Smooth muscle cell (in vitro differentiated cells): ENCODE results near the gene NCOA1. TPM values are rescaled to one million over a fixed set of nuclear protein-coding genes. Genes with fewer than 3 reads are reported as not detected.

Source experiments
- DNase-seq: peaks from one replicate; lab custom pipeline; 2025; ENCODE audit not compliant: unreplicated experiment; lab: John Stamatoyannopoulos, UW
- H2AFZ ChIP-seq: fragments of 200-600 bp; sonication (generic); 2 replicates; pipeline ENCODE4 v1.6.0; 2016; ENCODE audit warnings: antibody characterized with exemption, low read depth, mild to moderate bottlenecking
- H3F3A ChIP-seq: fragments of 200-600 bp; sonication (generic); 2 replicates; pipeline ENCODE4 v1.6.0; 2017; ENCODE audit warnings: antibody characterized with exemption, low read depth
- H3K27ac ChIP-seq: fragments of 200-600 bp; sonication (generic); 2 replicates; pipeline ENCODE4 v1.5.1; 2016; ENCODE audit warnings: low read depth, mild to moderate bottlenecking
- H3K27me3 ChIP-seq: fragments of 200-600 bp; sonication (generic); 2 replicates; pipeline ENCODE4 v1.6.1; 2016; ENCODE audit warnings: low read depth, mild to moderate bottlenecking
- H3K36me3 ChIP-seq: fragments of 200-600 bp; sonication (generic); 2 replicates; pipeline ENCODE4 v1.5.1; 2016; ENCODE audit warnings: low read depth
- H3K4me1 ChIP-seq: fragments of 200-600 bp; sonication (generic); 2 replicates; pipeline ENCODE4 v1.5.1; 2016; ENCODE audit warnings: low read depth
- H3K4me2 ChIP-seq: fragments of 200-600 bp; sonication (generic); 2 replicates; pipeline ENCODE4 v1.6.0; 2016; ENCODE audit warnings: mild to moderate bottlenecking
- H3K4me3 ChIP-seq: fragments of 200-600 bp; sonication (generic); 2 replicates; pipeline ENCODE4 v1.5.1; 2016; ENCODE audit warnings: mild to moderate bottlenecking
- H3K79me2 ChIP-seq: fragments of 200-600 bp; sonication (generic); 2 replicates; pipeline ENCODE4 v1.6.0; 2016; ENCODE audit warnings: low read depth, mild to moderate bottlenecking
- H3K9ac ChIP-seq: fragments of 200-600 bp; sonication (generic); 2 replicates; pipeline ENCODE4 v1.6.0; 2016; ENCODE audit warnings: low read depth
- H3K9me3 ChIP-seq: fragments of 200-600 bp; sonication (generic); replicated peaks from 2 replicates; pipeline ENCODE4 v1.5.1; 2016; ENCODE audit warnings: low read depth
- H4K20me1 ChIP-seq: fragments of 200-600 bp; sonication (generic); 2 replicates; pipeline ENCODE4 v1.6.0; 2016; ENCODE audit warnings: low read depth
- WGBS: methylation state at CpG from one replicate; pipeline ENCODE4 v1.1.7; 2016; ENCODE audit warnings: low lambda C conversion rate; 5-methylcytosine and 5-hydroxymethylcytosine counted together
- polyA plus RNA-seq: library from polyadenylated mRNA; unstranded; fragments of >200 nt; fragmentation: Nextera tagmentation; extraction: Ambion mirVana; gene quantifications from 2 replicates; pipeline ENCODE4 v1.2.1, GENCODE V29; 2016
- total RNA-seq: library from RNA; depleted of rRNA; stranded (reverse); fragments of >200 nt; gene quantifications from 2 replicates; pipeline ENCODE4 v1.2.3, GENCODE V29; 2014
- TF ChIP-seq, protein P1 (sequence below): fragments of 200-600 bp; sonication (generic); IDR thresholded peaks from 2 replicates; pipeline ENCODE4 v1.5.1; 2017; ENCODE audit warnings: borderline replicate concordance, mild to moderate bottlenecking, antibody characterized with exemption; ENCODE audit not compliant: insufficient read depth, poor library complexity, severe bottlenecking

The NCOA1 gene
- total and polyA plus RNA-seq, 2 experiments from 2014 or later: 8.5 to 21.0 TPM

DNA sequence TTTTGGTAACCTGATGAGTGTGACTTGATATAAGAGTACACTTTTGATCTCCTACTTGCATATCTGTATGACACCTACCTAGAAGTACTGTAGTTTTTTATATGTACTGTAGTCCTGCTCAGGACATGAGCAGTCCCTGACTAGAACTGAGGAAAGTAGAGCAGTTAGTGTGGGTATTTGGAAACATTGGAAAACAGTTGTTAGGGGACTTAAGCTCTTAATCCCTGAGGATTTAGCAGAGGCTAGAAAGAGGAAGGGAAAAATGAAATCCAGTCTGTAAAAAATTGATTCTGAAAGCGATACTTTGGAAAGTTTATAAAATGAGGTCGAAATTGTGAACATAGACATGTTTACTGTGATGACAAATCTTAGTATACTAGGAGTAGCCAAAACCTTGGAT, 125.6 kb downstream of the NCOA1 start:
- Histone ChIP-seq H3K9me3 (peaks cover 4% of the 10 kb centered on the region), H3F3A (no peaks in the 10 kb centered on the region), H3K27me3 (no peaks in the 10 kb centered on the region), H2AFZ (no peak overlapping the region), H3K4me3 (no peak overlapping the region), H3K27ac (peak overlapping the region; percentile 57), H3K9ac (no peak overlapping the region), H3K4me2 (peak overlapping the region; percentile 49), H3K36me3 (no peaks in the 10 kb centered on the region), H3K79me2 (no peaks in the 10 kb centered on the region), H4K20me1 (peaks cover 42% of the 10 kb centered on the region), H3K4me1 (peaks cover 13% of the 10 kb centered on the region)
- TF ChIP-seq, protein P1, sequence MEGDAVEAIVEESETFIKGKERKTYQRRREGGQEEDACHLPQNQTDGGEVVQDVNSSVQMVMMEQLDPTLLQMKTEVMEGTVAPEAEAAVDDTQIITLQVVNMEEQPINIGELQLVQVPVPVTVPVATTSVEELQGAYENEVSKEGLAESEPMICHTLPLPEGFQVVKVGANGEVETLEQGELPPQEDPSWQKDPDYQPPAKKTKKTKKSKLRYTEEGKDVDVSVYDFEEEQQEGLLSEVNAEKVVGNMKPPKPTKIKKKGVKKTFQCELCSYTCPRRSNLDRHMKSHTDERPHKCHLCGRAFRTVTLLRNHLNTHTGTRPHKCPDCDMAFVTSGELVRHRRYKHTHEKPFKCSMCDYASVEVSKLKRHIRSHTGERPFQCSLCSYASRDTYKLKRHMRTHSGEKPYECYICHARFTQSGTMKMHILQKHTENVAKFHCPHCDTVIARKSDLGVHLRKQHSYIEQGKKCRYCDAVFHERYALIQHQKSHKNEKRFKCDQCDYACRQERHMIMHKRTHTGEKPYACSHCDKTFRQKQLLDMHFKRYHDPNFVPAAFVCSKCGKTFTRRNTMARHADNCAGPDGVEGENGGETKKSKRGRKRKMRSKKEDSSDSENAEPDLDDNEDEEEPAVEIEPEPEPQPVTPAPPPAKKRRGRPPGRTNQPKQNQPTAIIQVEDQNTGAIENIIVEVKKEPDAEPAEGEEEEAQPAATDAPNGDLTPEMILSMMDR: no peak
- DNase-seq: no peak
- WGBS: 30% methylated on average over 2 of the region's 2 CpGs

DNA sequence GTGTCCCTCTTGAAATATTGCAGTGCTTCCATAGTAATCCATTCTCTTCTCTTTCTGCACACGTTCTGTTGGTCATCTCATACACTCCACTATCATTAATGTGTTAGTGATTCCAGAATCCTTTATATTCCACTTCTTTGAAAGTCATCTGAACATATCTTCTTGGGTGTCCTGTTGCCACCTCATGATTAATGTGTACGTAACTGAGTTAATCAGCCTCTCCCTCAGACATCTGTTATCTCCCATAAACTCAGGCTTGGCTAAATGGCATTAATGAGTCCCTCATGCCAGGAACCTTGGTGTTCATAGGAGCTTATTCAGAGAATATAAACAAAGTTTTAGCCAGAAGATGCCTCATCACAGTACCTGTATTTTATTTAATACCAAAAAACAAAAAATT, 126.4 kb downstream of the NCOA1 start:
- peaks cover 42% of the 10 kb centered on the region for H4K20me1 ChIP-seq
- no peak for DNase-seq
- peak overlapping the region; percentile 57 for H3K27ac ChIP-seq
- H3K4me2 ChIP-seq: peak overlapping the region; percentile 49
- H3K27me3 ChIP-seq: no peaks in the 10 kb centered on the region
- H3K9ac ChIP-seq: no peak overlapping the region
- no peaks in the 10 kb centered on the region for H3F3A ChIP-seq
- H3K4me1 ChIP-seq: peaks cover 13% of the 10 kb centered on the region
- no peaks in the 10 kb centered on the region for H3K36me3 ChIP-seq
- 32% methylated on average over 2 of the region's 2 CpGs for WGBS
- no peaks in the 10 kb centered on the region for H3K9me3 ChIP-seq
- no peak overlapping the region for H2AFZ ChIP-seq
- no peak overlapping the region for H3K4me3 ChIP-seq
- no peaks in the 10 kb centered on the region for H3K79me2 ChIP-seq
- TF ChIP-seq, protein P1: no peak

DNA sequence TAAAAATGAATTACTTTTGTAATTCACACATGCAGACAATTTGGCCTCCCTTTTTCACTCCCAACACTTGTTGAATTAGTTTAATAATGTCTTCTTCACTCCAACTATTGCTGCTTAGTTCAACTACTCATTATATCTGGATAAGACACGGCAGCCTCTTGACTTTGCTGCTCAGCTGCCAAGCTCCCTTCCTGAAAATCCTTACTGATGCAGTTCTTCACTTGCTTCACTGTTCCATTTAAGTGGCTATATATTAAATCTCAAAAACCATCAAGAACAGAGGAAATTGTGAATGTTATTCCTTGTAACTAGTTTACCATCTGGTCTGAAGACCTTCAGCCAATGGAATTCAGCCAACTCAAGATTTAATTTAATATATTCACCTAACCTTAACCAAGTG, 127.1 kb downstream of the NCOA1 start:
- DNase-seq: no peak
- Histone ChIP-seq H3K9me3 (no peaks in the 10 kb centered on the region), H3K4me3 (no peak overlapping the region), H3K36me3 (no peaks in the 10 kb centered on the region), H3K4me1 (peaks cover 13% of the 10 kb centered on the region), H2AFZ (no peak overlapping the region), H3K27ac (no peak overlapping the region), H4K20me1 (peaks cover 42% of the 10 kb centered on the region), H3K79me2 (no peaks in the 10 kb centered on the region), H3K4me2 (no peak overlapping the region), H3K27me3 (no peaks in the 10 kb centered on the region), H3F3A (no peaks in the 10 kb centered on the region), H3K9ac (no peak overlapping the region)
- TF ChIP-seq, protein P1: no peak
- WGBS: 87% methylated on average over 1 of the region's 1 CpG

DNA sequence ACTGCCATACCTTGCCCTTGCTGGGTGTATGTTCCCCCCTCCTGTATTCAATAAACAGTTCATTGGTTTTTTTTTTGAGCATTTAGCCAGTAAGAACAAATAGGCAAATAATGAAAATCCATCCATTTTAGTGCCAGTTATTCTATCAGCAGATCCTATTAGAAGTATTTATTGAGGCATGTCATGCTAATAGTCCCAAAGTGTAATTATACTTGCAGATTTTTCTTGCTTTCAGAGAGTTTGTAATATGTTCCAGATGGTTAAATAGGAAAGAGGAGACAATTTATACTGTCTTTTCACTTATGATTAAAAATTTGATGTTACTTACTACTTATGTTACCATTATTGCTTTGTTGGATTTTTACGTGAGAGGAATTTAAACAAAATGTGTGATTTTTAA, 127.6 kb downstream of the NCOA1 start:
- no peak overlapping the region for H3K27ac ChIP-seq
- 97% methylated on average over 1 of the region's 1 CpG for WGBS
- no peak for DNase-seq
- no peaks in the 10 kb centered on the region for H3K27me3 ChIP-seq
- H2AFZ ChIP-seq: no peak overlapping the region
- H3K9ac ChIP-seq: no peak overlapping the region
- peaks cover 41% of the 10 kb centered on the region for H4K20me1 ChIP-seq
- H3K36me3 ChIP-seq: no peaks in the 10 kb centered on the region
- H3K9me3 ChIP-seq: no peaks in the 10 kb centered on the region
- TF ChIP-seq, protein P1: no peak
- H3K79me2 ChIP-seq: no peaks in the 10 kb centered on the region
- H3K4me2 ChIP-seq: no peak overlapping the region
- peaks cover 13% of the 10 kb centered on the region for H3K4me1 ChIP-seq
- no peak overlapping the region for H3K4me3 ChIP-seq
- no peaks in the 10 kb centered on the region for H3F3A ChIP-seq
